ENCODE results near the gene FGD3.

The FGD3 gene

GRCh38 chr9:92948632-92949031 lies 1.3 kb downstream of the FGD3 start:
- Histone ChIP-seq H3K27me3 (ENCODE audit: insufficient read depth, insufficient read length) (peaks cover 25% of the 10 kb centered on the region), H3K36me3 (ENCODE audit: insufficient read depth, insufficient read length, low read length) (no peaks in the 10 kb centered on the region), H3K4me3 (ENCODE audit: insufficient read length, low read depth) (no peak overlapping the region), H3K9me3 (ENCODE audit: insufficient read depth, low read length) (no peaks in the 10 kb centered on the region; the same call in 1 of the 2 replicates), H3K4me1 (ENCODE audit: insufficient read depth, insufficient read length) (peaks cover 4% of the 10 kb centered on the region), H3K9ac (ENCODE audit: insufficient read length, low read depth) (peak overlapping the region; percentile 5)
- DNase-seq (ENCODE audit: low read depth, low spot score): no peak
- TF ChIP-seq SUZ12 (IDR thresholded peaks at IDR 0.05; ENCODE audit: extremely low read depth, insufficient read depth, insufficient read length) (no peak), ZNF274 (IDR thresholded peaks at IDR 0.05; ENCODE audit: low read depth, low read length) (no peak), YY1 (IDR thresholded peaks at IDR 0.05; ENCODE audit: insufficient read depth, insufficient read length) (no peak)

GRCh38 chr9:92949266-92949982 lies 2.1 kb downstream of the FGD3 start:
- Histone ChIP-seq H3K9ac (ENCODE audit: insufficient read length, low read depth) (no peak overlapping the region), H3K9me3 (ENCODE audit: insufficient read depth, low read length) (no peaks in the 10 kb centered on the region; the same call in 1 of the 2 replicates), H3K27me3 (ENCODE audit: insufficient read depth, insufficient read length) (peaks cover 25% of the 10 kb centered on the region), H3K36me3 (ENCODE audit: insufficient read depth, insufficient read length, low read length) (no peaks in the 10 kb centered on the region), H3K4me1 (ENCODE audit: insufficient read depth, insufficient read length) (peaks cover 6% of the 10 kb centered on the region), H3K4me3 (ENCODE audit: insufficient read length, low read depth) (no peak overlapping the region)
- TF ChIP-seq YY1 (IDR thresholded peaks at IDR 0.05; ENCODE audit: insufficient read depth, insufficient read length) (no peak), ZNF274 (IDR thresholded peaks at IDR 0.05; ENCODE audit: low read depth, low read length) (no peak), SUZ12 (IDR thresholded peaks at IDR 0.05; ENCODE audit: extremely low read depth, insufficient read depth, insufficient read length) (no peak)
- DNase-seq (ENCODE audit: low read depth, low spot score): no peak

GRCh38 chr9:92950359-92950955 lies 3.1 kb downstream of the FGD3 start:
- Histone ChIP-seq H3K4me3 (ENCODE audit: insufficient read length, low read depth) (no peak overlapping the region), H3K9ac (ENCODE audit: insufficient read length, low read depth) (no peak overlapping the region), H3K9me3 (ENCODE audit: insufficient read depth, low read length) (no peaks in the 10 kb centered on the region; the same call in 1 of the 2 replicates), H3K4me1 (ENCODE audit: insufficient read depth, insufficient read length) (peaks cover 6% of the 10 kb centered on the region), H3K27me3 (ENCODE audit: insufficient read depth, insufficient read length) (peaks cover 25% of the 10 kb centered on the region), H3K36me3 (ENCODE audit: insufficient read depth, insufficient read length, low read length) (no peaks in the 10 kb centered on the region)
- TF ChIP-seq SUZ12 (IDR thresholded peaks at IDR 0.05; ENCODE audit: extremely low read depth, insufficient read depth, insufficient read length) (no peak), ZNF274 (IDR thresholded peaks at IDR 0.05; ENCODE audit: low read depth, low read length) (no peak)
- DNase-seq (ENCODE audit: low read depth, low spot score): no peak

GRCh38 chr9:92952906-92953610 lies 5.7 kb downstream of the FGD3 start:
- no peak overlapping the region for H3K4me3 ChIP-seq (ENCODE audit: insufficient read length, low read depth)
- no peak overlapping the region for H3K9ac ChIP-seq (ENCODE audit: insufficient read length, low read depth)
- H3K4me1 ChIP-seq (ENCODE audit: insufficient read depth, insufficient read length): peaks cover 2% of the 10 kb centered on the region
- no peak for DNase-seq (ENCODE audit: low read depth, low spot score)
- TF ChIP-seq ZNF274 (IDR thresholded peaks at IDR 0.05; ENCODE audit: low read depth, low read length) (no peak), YY1 (IDR thresholded peaks at IDR 0.05; ENCODE audit: insufficient read depth, insufficient read length) (no peak), SUZ12 (IDR thresholded peaks at IDR 0.05; ENCODE audit: extremely low read depth, insufficient read depth, insufficient read length) (no peak)
- no peaks in the 10 kb centered on the region for H3K36me3 ChIP-seq (ENCODE audit: insufficient read depth, insufficient read length, low read length)
- H3K9me3 ChIP-seq (ENCODE audit: insufficient read depth, low read length): no peaks in the 10 kb centered on the region
- H3K27me3 ChIP-seq (ENCODE audit: insufficient read depth, insufficient read length): peaks cover 16% of the 10 kb centered on the region

- H3K4me1 ChIP-seq (ENCODE audit: insufficient read depth, insufficient read length): peaks cover 2% of the 10 kb centered on the region
- no peak for DNase-seq (ENCODE audit: low read depth, low spot score)
- TF ChIP-seq SUZ12 (IDR thresholded peaks at IDR 0.05; ENCODE audit: extremely low read depth, insufficient read depth, insufficient read length): no peak
- peaks cover 4% of the 10 kb centered on the region for H3K27me3 ChIP-seq (ENCODE audit: insufficient read depth, insufficient read length)
- H3K9ac ChIP-seq (ENCODE audit: insufficient read length, low read depth): no peak overlapping the region
- no peaks in the 10 kb centered on the region for H3K9me3 ChIP-seq (ENCODE audit: insufficient read depth, low read length)
- no peaks in the 10 kb centered on the region for H3K36me3 ChIP-seq (ENCODE audit: insufficient read depth, insufficient read length, low read length)
- H3K4me3 ChIP-seq (ENCODE audit: insufficient read length, low read depth): no peak overlapping the region
Measured at GRCh38 chr9:92954049-92954861, 6.9 kb downstream of the FGD3 start.

GRCh38 chr9:92954886-92955285 lies 7.6 kb downstream of the FGD3 start:
- Histone ChIP-seq H3K4me1 (ENCODE audit: insufficient read depth, insufficient read length) (peaks cover 2% of the 10 kb centered on the region), H3K9me3 (ENCODE audit: insufficient read depth, low read length) (no peaks in the 10 kb centered on the region), H3K9ac (ENCODE audit: insufficient read length, low read depth) (no peak overlapping the region), H3K4me3 (ENCODE audit: insufficient read length, low read depth) (no peak overlapping the region), H3K27me3 (ENCODE audit: insufficient read depth, insufficient read length) (no peaks in the 10 kb centered on the region), H3K36me3 (ENCODE audit: insufficient read depth, insufficient read length, low read length) (no peaks in the 10 kb centered on the region)
- no peak for TF ChIP-seq YY1 (IDR thresholded peaks at IDR 0.05; ENCODE audit: insufficient read depth, insufficient read length)
- TF ChIP-seq SUZ12 (IDR thresholded peaks at IDR 0.05; ENCODE audit: extremely low read depth, insufficient read depth, insufficient read length): no peak
- TF ChIP-seq ZNF274 (IDR thresholded peaks at IDR 0.05; ENCODE audit: low read depth, low read length): no peak
- no peak for DNase-seq (ENCODE audit: low read depth, low spot score)
